ENCODE data around the gene CARS1.
A peak's percentile ranks its signal among the peaks of the same experiment; 100 is the strongest.

Gene CARS1

GRCh38 chr11:2994336-2994730 is 62.9 kb downstream of the CARS1 start:
- no peak for DNase-seq (ENCODE audit: low read depth in 2 of 3, low spot score in 1 of 3)

GRCh38 chr11:2992997-2993325 is 64.3 kb downstream of the CARS1 start:
- no peak for DNase-seq (ENCODE audit: low read depth in 2 of 3, low spot score in 1 of 3)

- DNase-seq (ENCODE audit: low read depth in 2 of 3, low spot score in 1 of 3), result peak; percentile 85 to 95 (median 92)
Observed at GRCh38 chr11:2992234-2992996, 64.8 kb downstream of the CARS1 start, which contains the start of gene NAP1L4. Gene NAP1L4, minus strand, starts transcription at chr11:2992329. Its CDS starts 13,109 bp downstream, at chr11:2979220.

GRCh38 chr11:2991452-2992233 is 65.6 kb downstream of the CARS1 start:
- DNase-seq (ENCODE audit: low read depth in 2 of 3, low spot score in 1 of 3), result peak in 2 of 3 donors; percentile 27 to 39

GRCh38 chr11:2990617-2991451 is 66.4 kb downstream of the CARS1 start:
- DNase-seq (ENCODE audit: low read depth in 2 of 3, low spot score in 1 of 3), result peak in 2 of 3 donors; percentile 28 to 46

- DNase-seq (ENCODE audit: low read depth in 2 of 3, low spot score in 1 of 3), result no peak
Observed at GRCh38 chr11:2989551-2989950, 67.7 kb downstream of the CARS1 start.

- DNase-seq (ENCODE audit: low read depth in 2 of 3, low spot score in 1 of 3), result no peak
Observed at GRCh38 chr11:2989006-2989405, 68.2 kb downstream of the CARS1 start.

- peak in 1 of 3 donors; percentile 9 for DNase-seq (ENCODE audit: low read depth in 2 of 3, low spot score in 1 of 3)
Observed at GRCh38 chr11:2987881-2988861, 69.1 kb downstream of the CARS1 start.

GRCh38 chr11:2983908-2984307 is 73.3 kb downstream of the CARS1 start:
- DNase-seq (ENCODE audit: low read depth in 2 of 3, low spot score in 1 of 3), result no peak

GRCh38 chr11:2982214-2982613 is 75.0 kb downstream of the CARS1 start:
- DNase-seq (ENCODE audit: low read depth in 2 of 3, low spot score in 1 of 3), result no peak

- no peak for DNase-seq (ENCODE audit: low read depth in 2 of 3, low spot score in 1 of 3)
Observed at GRCh38 chr11:2981130-2981529, 76.1 kb downstream of the CARS1 start.

- DNase-seq (ENCODE audit: low read depth in 2 of 3, low spot score in 1 of 3), result no peak
Observed at GRCh38 chr11:2980168-2980840, 76.9 kb downstream of the CARS1 start.

GRCh38 chr11:2977113-2977512 is 80.1 kb downstream of the CARS1 start:
- DNase-seq (ENCODE audit: low read depth in 2 of 3, low spot score in 1 of 3), result no peak

GRCh38 chr11:2976294-2977063 is 80.7 kb downstream of the CARS1 start:
- DNase-seq (ENCODE audit: low read depth in 2 of 3, low spot score in 1 of 3), result no peak

GRCh38 chr11:2975594-2975993 is 81.6 kb downstream of the CARS1 start:
- DNase-seq (ENCODE audit: low read depth in 2 of 3, low spot score in 1 of 3), result peak in 1 of 3 donors; percentile 12

- no peak for DNase-seq (ENCODE audit: low read depth in 2 of 3, low spot score in 1 of 3)
Observed at GRCh38 chr11:2974272-2974671, 83.0 kb downstream of the CARS1 start.

GRCh38 chr11:2968341-2968900 is 88.8 kb downstream of the CARS1 start:
- DNase-seq (ENCODE audit: low read depth in 2 of 3, low spot score in 1 of 3), result no peak

- no peak for DNase-seq (ENCODE audit: low read depth in 2 of 3, low spot score in 1 of 3)
Observed at GRCh38 chr11:2964782-2965181, 92.4 kb downstream of the CARS1 start.

- no peak for DNase-seq (ENCODE audit: low read depth in 2 of 3, low spot score in 1 of 3)
Observed at GRCh38 chr11:2963761-2964160, 93.5 kb downstream of the CARS1 start.
